Calu3 (cell line): Measurements from ENCODE around the gene MAPK8IP2. TPM values are rescaled to one million over a fixed set of nuclear protein-coding genes. Genes with fewer than 3 reads are reported as not detected.
"Not testable (repeated sequence)": the region's sequence is repeated elsewhere in the genome, so short reads cannot be mapped to it uniquely, and the experiment has no call there.

Experiments
- BruUV-seq: library from RNA; stranded (reverse); fragments of 400-500 nt; replicated peaks from 2 replicates; lab custom pipeline; 2021; lab: Mats Ljungman, UMichigan
- CTCF ChIA-PET: fragments of 300-600 bp; sonication (Branson Sonifier 250); formaldehyde crosslinking; loops from one replicate; lab custom pipeline; 2022; ENCODE audit warnings: antibody characterized with exemption; lab: Charles Lee
- DNase-seq: peaks from one replicate; pipeline ENCODE4 v3.0.0; 2022
- H3K27ac Mint-ChIP-seq: one replicate; pipeline ENCODE4 v1.8.0; 2022; ENCODE audit warnings: mixed read lengths; ENCODE audit not compliant: unreplicated experiment
- H3K27me3 Mint-ChIP-seq: one replicate; pipeline ENCODE4 v1.8.0; 2022; ENCODE audit warnings: mixed read lengths; ENCODE audit not compliant: unreplicated experiment
- H3K36me3 Mint-ChIP-seq: one replicate; pipeline ENCODE4 v1.8.0; 2022; ENCODE audit warnings: mild to moderate bottlenecking, moderate library complexity, mixed read lengths; ENCODE audit not compliant: insufficient read depth, unreplicated experiment
- H3K4me1 Mint-ChIP-seq: one replicate; pipeline ENCODE4 v1.8.0; 2022; ENCODE audit warnings: mild to moderate bottlenecking, low read depth, mixed read lengths; ENCODE audit not compliant: unreplicated experiment
- H3K4me3 Mint-ChIP-seq: one replicate; pipeline ENCODE4 v1.8.0; 2022; ENCODE audit warnings: mild to moderate bottlenecking, low read depth, moderate library complexity, mixed read lengths; ENCODE audit not compliant: unreplicated experiment
- H3K9me3 Mint-ChIP-seq: one replicate; pipeline ENCODE4 v1.8.0; 2022; ENCODE audit warnings: low read depth, mixed read lengths; ENCODE audit not compliant: unreplicated experiment
- intact Hi-C: fragments of 100-400 bp; cut with micrococcal nuclease; formaldehyde crosslinking; loops from one replicate; pipeline ENCODE4 v1.10.0; 2022; ENCODE audit not compliant: unreplicated experiment
- total RNA-seq: library from RNA; stranded (reverse); gene quantifications from 2 replicates; pipeline ENCODE4 v1.2.3, GENCODE V29; 2022
- TF ChIP-seq, protein P1 (sequence below): fragments of 200-600 bp; IDR thresholded peaks from one replicate; pipeline ENCODE4 v1.8.0; 2022; ENCODE audit warnings: antibody characterized with exemption; ENCODE audit not compliant: unreplicated experiment

Gene MAPK8IP2
- total RNA-seq, 1 experiment from 2014 or later: 2.9 TPM

DNA sequence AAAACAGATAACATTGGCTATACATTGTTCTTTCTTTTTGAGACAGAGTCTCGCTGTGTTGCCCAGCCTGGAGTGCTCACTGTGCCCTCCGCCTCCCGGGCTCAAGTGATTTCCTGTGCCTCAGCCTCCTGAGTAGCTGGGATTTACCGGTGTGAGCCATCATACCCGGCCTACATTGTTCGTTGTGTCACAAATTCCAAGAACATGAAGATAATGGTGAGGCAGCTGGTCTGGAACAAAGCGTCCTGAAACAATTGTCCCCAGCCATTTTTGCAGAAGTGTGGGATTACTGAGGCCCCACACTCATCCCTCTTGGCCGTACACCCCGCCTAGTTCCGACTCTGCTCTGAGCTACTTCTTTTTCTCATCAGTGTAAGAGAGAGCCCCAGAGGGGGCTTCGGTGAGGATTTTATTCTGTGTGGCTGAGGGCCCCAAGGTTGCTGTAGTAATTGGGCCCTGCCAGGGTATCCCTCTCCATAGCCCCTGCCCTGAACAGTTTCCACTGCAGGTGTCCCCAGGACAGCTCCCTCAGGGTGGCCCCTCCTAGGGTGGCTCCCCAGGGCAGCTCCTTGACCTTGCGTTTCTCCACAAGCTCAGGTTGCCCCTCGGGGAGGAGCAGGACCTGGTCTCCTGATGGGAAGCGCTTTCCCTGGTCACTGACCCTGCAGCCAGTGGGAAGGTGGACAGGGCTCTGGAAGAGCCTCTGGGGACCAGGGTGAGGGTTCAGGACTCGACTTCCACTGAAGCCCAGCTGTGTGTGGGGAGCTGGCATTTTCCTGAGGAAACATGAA, 40.5 kb downstream of the MAPK8IP2 start:
- Mint-ChIP-seq H3K4me3 (no peak overlapping the region), H3K4me1 (no peaks in the 10 kb centered on the region), H3K36me3 (no peaks in the 10 kb centered on the region), H3K27ac (no peak overlapping the region), H3K9me3 (no peaks in the 10 kb centered on the region), H3K27me3 (peaks cover 21% of the 10 kb centered on the region)
- no TSS peak for BruUV-seq
- CTCF ChIA-PET: interaction anchor here (0.6 kb wide), 1 partner anchor 67 kb away, joined by 3 read pairs; no protein-coding TSS in a partner anchor
- TF ChIP-seq, protein P1, sequence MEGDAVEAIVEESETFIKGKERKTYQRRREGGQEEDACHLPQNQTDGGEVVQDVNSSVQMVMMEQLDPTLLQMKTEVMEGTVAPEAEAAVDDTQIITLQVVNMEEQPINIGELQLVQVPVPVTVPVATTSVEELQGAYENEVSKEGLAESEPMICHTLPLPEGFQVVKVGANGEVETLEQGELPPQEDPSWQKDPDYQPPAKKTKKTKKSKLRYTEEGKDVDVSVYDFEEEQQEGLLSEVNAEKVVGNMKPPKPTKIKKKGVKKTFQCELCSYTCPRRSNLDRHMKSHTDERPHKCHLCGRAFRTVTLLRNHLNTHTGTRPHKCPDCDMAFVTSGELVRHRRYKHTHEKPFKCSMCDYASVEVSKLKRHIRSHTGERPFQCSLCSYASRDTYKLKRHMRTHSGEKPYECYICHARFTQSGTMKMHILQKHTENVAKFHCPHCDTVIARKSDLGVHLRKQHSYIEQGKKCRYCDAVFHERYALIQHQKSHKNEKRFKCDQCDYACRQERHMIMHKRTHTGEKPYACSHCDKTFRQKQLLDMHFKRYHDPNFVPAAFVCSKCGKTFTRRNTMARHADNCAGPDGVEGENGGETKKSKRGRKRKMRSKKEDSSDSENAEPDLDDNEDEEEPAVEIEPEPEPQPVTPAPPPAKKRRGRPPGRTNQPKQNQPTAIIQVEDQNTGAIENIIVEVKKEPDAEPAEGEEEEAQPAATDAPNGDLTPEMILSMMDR: no peak
- intact Hi-C loops: no loop called here
- no peak for DNase-seq

DNA sequence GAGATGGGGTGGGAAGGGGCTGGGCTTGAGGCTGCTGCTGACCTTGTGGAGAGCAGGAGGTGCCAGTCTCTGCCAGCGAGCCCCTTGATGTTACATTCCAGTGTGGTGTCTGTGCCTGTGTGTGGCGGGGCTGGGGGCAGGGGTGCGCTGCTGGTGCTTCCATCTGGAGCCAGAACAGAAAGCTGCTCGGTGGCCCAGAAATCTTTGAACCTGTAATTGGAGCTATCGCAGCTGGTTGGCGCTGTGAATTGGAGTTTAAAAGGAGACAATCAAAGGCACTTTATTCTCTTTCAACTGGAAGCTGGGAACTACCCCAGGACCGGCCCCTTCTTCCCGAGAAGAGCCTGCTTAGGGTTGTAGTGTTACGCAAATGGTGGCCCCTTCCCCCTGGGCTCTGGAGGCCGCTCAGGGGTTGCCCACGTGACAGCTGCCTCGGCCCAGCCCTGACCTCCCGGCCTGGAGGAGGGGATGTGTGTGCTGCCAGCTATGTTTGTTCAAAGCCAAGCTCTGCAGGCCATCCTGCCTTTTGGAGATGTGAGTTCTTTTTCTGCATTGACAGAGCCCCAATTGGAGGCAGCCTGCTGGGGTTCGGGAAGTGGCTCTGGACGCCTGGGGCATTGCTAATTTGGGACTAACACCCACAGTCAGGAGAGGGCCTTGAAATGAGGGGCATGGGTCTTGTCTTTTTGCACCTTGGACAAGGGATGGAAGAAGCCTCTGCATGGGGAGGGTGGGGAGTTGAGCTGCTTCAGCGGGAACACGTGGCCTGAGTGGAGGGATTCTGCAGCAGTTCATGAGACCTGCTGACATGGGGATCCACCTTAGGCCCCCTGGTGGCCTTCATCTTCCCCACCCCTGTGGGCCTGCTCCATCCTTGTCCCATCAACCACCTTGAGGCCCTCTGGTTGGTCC, 41.4 kb downstream of the MAPK8IP2 start:
- BruUV-seq: no TSS peak
- no peak overlapping the region for H3K4me3 Mint-ChIP-seq
- H3K9me3 Mint-ChIP-seq: no peaks in the 10 kb centered on the region
- no peak overlapping the region for H3K27ac Mint-ChIP-seq
- CTCF ChIA-PET: interaction anchor here (0.6 kb wide), 2 partner anchors 51 to 66 kb away, joined by 3 to 4 read pairs; no protein-coding TSS in a partner anchor
- no peak for DNase-seq
- H3K27me3 Mint-ChIP-seq: peaks cover 18% of the 10 kb centered on the region
- intact Hi-C loops: no loop called here
- H3K4me1 Mint-ChIP-seq: no peaks in the 10 kb centered on the region
- TF ChIP-seq, protein P1: no peak
- H3K36me3 Mint-ChIP-seq: no peaks in the 10 kb centered on the region

DNA sequence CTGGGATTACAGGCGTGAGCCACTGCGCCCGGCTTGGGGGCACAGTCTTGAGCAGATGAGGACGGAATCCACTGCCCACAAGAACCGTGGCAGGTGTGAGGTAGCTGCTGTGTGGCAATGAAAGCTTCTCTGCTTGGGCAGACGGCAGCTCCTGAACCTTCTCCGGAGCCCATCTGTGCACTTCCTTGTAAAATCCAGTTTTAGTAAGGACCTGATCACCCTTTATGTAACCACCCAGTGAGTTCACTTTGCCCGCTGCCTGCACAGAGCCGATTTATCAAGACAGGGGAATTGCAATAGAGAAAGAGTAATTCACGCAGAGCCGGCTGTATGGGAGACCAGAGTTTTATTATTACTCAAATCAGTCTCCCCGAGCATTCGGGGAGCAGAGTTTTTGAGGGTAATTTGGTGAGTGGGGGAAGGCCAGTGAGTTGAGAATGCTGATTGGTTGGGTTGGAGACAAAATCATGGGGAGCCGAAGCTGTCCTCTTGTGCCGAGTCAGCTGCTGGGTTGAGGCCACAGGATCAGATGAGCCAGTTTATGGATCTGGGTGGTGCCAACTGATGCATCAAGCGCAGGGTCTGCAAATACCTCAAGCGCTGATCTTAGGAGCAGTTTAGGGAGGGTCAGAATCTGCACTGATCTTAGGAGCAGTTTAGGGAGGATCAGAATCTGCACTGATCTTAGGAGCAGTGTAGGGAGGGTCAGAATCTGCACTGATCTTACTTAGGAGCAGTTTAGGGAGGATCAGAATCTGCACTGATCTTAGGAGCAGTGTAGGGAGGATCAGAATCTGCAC, 42.6 kb downstream of the MAPK8IP2 start:
- H3K27ac Mint-ChIP-seq, intact Hi-C loops, BruUV-seq, DNase-seq, H3K36me3 Mint-ChIP-seq, H3K9me3 Mint-ChIP-seq, H3K4me1 Mint-ChIP-seq, H3K4me3 Mint-ChIP-seq: not testable (repeated sequence)
- CTCF ChIA-PET: interaction anchor here (0.6 kb wide), 2 partner anchors 124 to 126 kb away, joined by 4 to 5 read pairs; no protein-coding TSS in a partner anchor
- H3K27me3 Mint-ChIP-seq: peaks cover 18% of the 10 kb centered on the region

DNA sequence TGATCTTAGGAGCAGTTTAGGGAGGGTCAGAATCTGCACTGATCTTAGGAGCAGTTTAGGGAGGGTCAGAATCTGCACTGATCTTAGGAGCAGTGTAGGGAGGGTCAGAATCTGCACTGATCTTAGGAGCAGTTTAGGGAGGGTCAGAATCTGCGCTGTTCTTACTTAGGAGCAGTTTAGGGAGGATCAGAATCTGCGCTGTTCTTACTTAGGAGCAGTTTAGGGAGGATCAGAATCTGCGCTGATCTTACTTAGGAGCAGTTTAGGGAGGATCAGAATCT, 43.2 kb downstream of the MAPK8IP2 start:
- H3K36me3 Mint-ChIP-seq, DNase-seq, BruUV-seq, H3K4me3 Mint-ChIP-seq, H3K27ac Mint-ChIP-seq, H3K4me1 Mint-ChIP-seq, H3K9me3 Mint-ChIP-seq, intact Hi-C loops: not testable (repeated sequence)
- H3K27me3 Mint-ChIP-seq: peaks cover 15% of the 10 kb centered on the region
- CTCF ChIA-PET: interaction anchor here (0.6 kb wide), 1 partner anchor 103 kb away, joined by 5 read pairs; no protein-coding TSS in a partner anchor

DNA sequence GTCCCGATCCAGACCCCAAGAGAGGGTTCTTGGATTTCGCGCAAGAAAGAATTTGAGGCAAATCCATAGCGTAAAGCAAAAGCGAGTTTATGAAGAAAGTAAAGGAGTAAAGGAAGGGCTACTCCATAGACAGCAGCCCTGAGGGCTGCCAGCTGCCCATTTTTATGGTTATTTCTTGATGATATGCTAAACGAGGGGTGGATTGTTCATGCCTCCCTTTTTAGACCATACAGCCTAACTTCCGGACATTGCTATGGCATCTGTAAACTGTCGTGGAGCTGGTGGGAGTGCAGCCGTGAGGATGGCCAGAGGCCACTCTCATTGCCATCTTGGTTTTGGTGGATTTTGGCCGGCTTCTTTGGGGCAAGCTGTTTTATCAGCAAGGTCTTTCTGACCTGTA, 52.7 kb downstream of the MAPK8IP2 start:
- Mint-ChIP-seq H3K27me3 (peaks cover 43% of the 10 kb centered on the region), H3K27ac (no peak overlapping the region), H3K36me3 (no peaks in the 10 kb centered on the region), H3K4me1 (peaks cover 9% of the 10 kb centered on the region), H3K4me3 (no peak overlapping the region), H3K9me3 (peaks cover 2% of the 10 kb centered on the region)
- no TSS peak for BruUV-seq
- TF ChIP-seq, protein P1: no peak
- intact Hi-C loops: no loop called here
- CTCF ChIA-PET: no interaction called here
- no peak for DNase-seq

DNA sequence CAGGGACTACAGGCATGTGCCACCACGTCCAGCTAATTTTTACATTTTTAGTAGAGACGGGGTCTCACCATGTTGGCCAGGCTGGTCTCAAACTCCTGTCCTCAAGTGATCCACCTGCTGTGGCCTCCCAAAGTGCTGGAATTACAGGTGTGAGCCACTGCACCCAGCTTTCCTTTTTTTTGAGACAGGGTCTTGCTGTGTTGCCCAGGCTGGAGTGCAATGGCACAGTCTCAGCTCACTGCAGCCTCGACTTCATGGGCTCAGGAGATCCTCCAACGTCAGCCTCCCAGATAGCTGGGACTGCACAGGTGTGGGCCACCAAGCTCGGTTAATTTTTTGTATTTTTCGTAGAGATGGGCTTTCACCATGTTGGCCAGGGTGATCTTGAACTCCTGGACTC, 54.1 kb downstream of the MAPK8IP2 start:
- DNase-seq, intact Hi-C loops, BruUV-seq, CTCF ChIA-PET, H3K9me3 Mint-ChIP-seq, H3K4me3 Mint-ChIP-seq, H3K36me3 Mint-ChIP-seq, H3K4me1 Mint-ChIP-seq, H3K27ac Mint-ChIP-seq: not testable (repeated sequence)
- H3K27me3 Mint-ChIP-seq: peaks cover 43% of the 10 kb centered on the region
